SK-N-SH treated with all-trans-retinoic acid at 6 μM for 48 hours (cell line): ENCODE measurements around the gene DPP9.

ENCODE experiments used
- ATAC-seq: fragments of 200-7000 bp; cut with Tn5 transposase; 3 replicates; pipeline ENCODE4 v1.9.1; 2020; ENCODE audit warnings: mild to moderate bottlenecking, moderate library complexity
- ARNTL ChIP-seq: fragments of 450-650 bp; formaldehyde crosslinking; IDR thresholded peaks from 2 replicates; pipeline ENCODE4 v1.5.0; 2020; ENCODE audit warnings: low read depth, mild to moderate bottlenecking, moderate library complexity, borderline replicate concordance
- BACH2 ChIP-seq: fragments of 250-450 bp; sonication (Bioruptor Pico); IDR thresholded peaks from 2 replicates; pipeline ENCODE4 v1.9.0; 2021; ENCODE audit warnings: mild to moderate bottlenecking, borderline replicate concordance
- CSDC2 ChIP-seq: fragments of 250-450 bp; sonication (Bioruptor Pico); IDR thresholded peaks from 2 replicates; pipeline ENCODE4 v1.5.0; 2020; ENCODE audit warnings: mild to moderate bottlenecking, moderate library complexity
- CSRNP3 ChIP-seq: fragments of 250-450 bp; sonication (Bioruptor Pico); IDR thresholded peaks from 2 replicates; pipeline ENCODE4 v1.5.1; 2021; ENCODE audit warnings: mild to moderate bottlenecking, moderate library complexity
- ESRRG ChIP-seq: fragments of 250-450 bp; sonication (Bioruptor Pico); IDR thresholded peaks from 2 replicates; pipeline ENCODE4 v1.6.1; 2021; ENCODE audit warnings: mild to moderate bottlenecking
- GLIS3 ChIP-seq: fragments of 250-450 bp; sonication (Bioruptor Pico); IDR thresholded peaks from 2 replicates; pipeline ENCODE4 v1.5.0; 2020; ENCODE audit warnings: mild to moderate bottlenecking, moderate library complexity
- ISL1 ChIP-seq: fragments of 250-450 bp; sonication (Bioruptor Pico); IDR thresholded peaks from 2 replicates; pipeline ENCODE4 v2.1.2; 2022; ENCODE audit warnings: mild to moderate bottlenecking, moderate library complexity
- OSR1 ChIP-seq: fragments of 250-450 bp; sonication (Bioruptor Pico); IDR thresholded peaks from 2 replicates; pipeline ENCODE4 v1.8.0; 2022; ENCODE audit warnings: moderate library complexity, mild to moderate bottlenecking, inconsistent platforms
- PPARA ChIP-seq: fragments of 250-450 bp; sonication (Bioruptor Pico); IDR thresholded peaks from 2 replicates; pipeline ENCODE4 v1.5.0; 2020; ENCODE audit warnings: mild to moderate bottlenecking, borderline replicate concordance
- RARB ChIP-seq: fragments of 250-450 bp; sonication (Bioruptor Pico); IDR thresholded peaks from 2 replicates; pipeline ENCODE4 v1.8.0; 2021; ENCODE audit warnings: mild to moderate bottlenecking, moderate library complexity
- SNAI2 ChIP-seq: fragments of 250-450 bp; sonication (Bioruptor Pico); IDR thresholded peaks from 2 replicates; pipeline ENCODE4 v1.5.0; 2020; ENCODE audit warnings: mild to moderate bottlenecking, moderate library complexity
- TCF4 ChIP-seq: fragments of 250-450 bp; sonication (Bioruptor Pico); IDR thresholded peaks from 2 replicates; pipeline ENCODE4 v1.8.0; 2021; ENCODE audit warnings: mild to moderate bottlenecking, moderate library complexity, borderline replicate concordance
- TSHZ2 ChIP-seq: fragments of 250-450 bp; sonication (Bioruptor Pico); IDR thresholded peaks from 2 replicates; pipeline ENCODE4 v1.5.0; 2020; ENCODE audit warnings: mild to moderate bottlenecking, moderate library complexity
- ZC3H10 ChIP-seq: fragments of 250-450 bp; sonication (Bioruptor Pico); IDR thresholded peaks from 2 replicates; pipeline ENCODE4 v1.5.1; 2021; ENCODE audit warnings: mild to moderate bottlenecking, moderate library complexity
- ZFP3 ChIP-seq: fragments of 250-450 bp; sonication (Bioruptor Pico); IDR thresholded peaks from 2 replicates; pipeline ENCODE4 v1.5.0; 2020; ENCODE audit warnings: mild to moderate bottlenecking, moderate library complexity
- ZFP30 ChIP-seq: fragments of 450-650 bp; formaldehyde crosslinking; IDR thresholded peaks from 2 replicates; pipeline ENCODE4 v1.5.0; 2022; ENCODE audit warnings: mild to moderate bottlenecking, moderate library complexity
- ZNF565 ChIP-seq: fragments of 450-650 bp; formaldehyde crosslinking; conservative IDR thresholded peaks from 2 replicates; pipeline ENCODE4 v1.5.0; 2020; ENCODE audit warnings: low read depth, mild to moderate bottlenecking, moderate library complexity
- ZNF70 ChIP-seq: fragments of 450-650 bp; formaldehyde crosslinking; IDR thresholded peaks from 2 replicates; pipeline ENCODE4 v1.5.0; 2020; ENCODE audit warnings: mild to moderate bottlenecking, moderate library complexity
- ZNF8 ChIP-seq: fragments of 450-650 bp; formaldehyde crosslinking; IDR thresholded peaks from 2 replicates; pipeline ENCODE4 v1.5.0; 2020; ENCODE audit warnings: mild to moderate bottlenecking, moderate library complexity
- TF ChIP-seq, protein P1 (sequence below): fragments of 250-450 bp; sonication (Bioruptor Pico); IDR thresholded peaks from 2 replicates; pipeline ENCODE4 v1.5.1; 2020; ENCODE audit warnings: low read depth, mild to moderate bottlenecking, moderate library complexity

DPP9 gene

GRCh38 chr19:4699826-4700692, 23.6 kb downstream of the DPP9 start:
- no peak for ATAC-seq
- TF ChIP-seq CSRNP3 (CRISPR knock-in tag) = no peak
- TF ChIP-seq ZNF8 (CRISPR knock-in tag) = no peak
- TF ChIP-seq SNAI2 (CRISPR knock-in tag) = no peak
- no peak for TF ChIP-seq ZFP3
- TF ChIP-seq ZNF70 (CRISPR knock-in tag) = no peak
- TF ChIP-seq, protein P1, sequence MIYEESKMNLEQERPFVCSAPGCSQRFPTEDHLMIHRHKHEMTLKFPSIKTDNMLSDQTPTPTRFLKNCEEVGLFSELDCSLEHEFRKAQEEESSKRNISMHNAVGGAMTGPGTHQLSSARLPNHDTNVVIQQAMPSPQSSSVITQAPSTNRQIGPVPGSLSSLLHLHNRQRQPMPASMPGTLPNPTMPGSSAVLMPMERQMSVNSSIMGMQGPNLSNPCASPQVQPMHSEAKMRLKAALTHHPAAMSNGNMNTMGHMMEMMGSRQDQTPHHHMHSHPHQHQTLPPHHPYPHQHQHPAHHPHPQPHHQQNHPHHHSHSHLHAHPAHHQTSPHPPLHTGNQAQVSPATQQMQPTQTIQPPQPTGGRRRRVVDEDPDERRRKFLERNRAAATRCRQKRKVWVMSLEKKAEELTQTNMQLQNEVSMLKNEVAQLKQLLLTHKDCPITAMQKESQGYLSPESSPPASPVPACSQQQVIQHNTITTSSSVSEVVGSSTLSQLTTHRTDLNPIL (CRISPR knock-in tag) = no peak
- TF ChIP-seq TCF4 (CRISPR knock-in tag) = no peak
- TF ChIP-seq BACH2 (CRISPR knock-in tag) = no peak

DNA sequence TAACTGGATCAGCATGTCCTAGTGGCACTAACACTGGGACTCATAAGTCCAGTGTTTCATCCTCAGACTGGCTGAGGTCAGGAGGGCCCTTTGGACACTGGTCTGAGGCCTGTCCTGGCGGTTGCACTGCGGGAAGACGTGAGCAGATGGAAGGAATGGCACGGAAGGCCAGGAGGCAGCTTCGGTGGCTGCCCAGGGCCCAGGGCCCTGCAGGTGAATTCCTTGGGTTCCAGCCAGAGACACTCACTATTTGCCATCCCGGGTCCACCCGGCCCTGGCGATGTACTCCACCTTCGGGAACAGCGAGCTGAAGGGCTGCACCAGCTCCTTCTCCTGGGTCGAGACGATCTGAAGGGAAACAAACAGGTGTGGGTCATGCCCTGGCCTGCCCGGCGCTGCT, 26.3 kb downstream of the DPP9 start:
- no peak; the same call in 1 of the 3 replicates for ATAC-seq
- no peak for TF ChIP-seq RARB
- no peak for TF ChIP-seq ZFP30 (CRISPR knock-in tag)
- no peak for TF ChIP-seq ZNF565
- TF ChIP-seq PPARA = no peak

DNA sequence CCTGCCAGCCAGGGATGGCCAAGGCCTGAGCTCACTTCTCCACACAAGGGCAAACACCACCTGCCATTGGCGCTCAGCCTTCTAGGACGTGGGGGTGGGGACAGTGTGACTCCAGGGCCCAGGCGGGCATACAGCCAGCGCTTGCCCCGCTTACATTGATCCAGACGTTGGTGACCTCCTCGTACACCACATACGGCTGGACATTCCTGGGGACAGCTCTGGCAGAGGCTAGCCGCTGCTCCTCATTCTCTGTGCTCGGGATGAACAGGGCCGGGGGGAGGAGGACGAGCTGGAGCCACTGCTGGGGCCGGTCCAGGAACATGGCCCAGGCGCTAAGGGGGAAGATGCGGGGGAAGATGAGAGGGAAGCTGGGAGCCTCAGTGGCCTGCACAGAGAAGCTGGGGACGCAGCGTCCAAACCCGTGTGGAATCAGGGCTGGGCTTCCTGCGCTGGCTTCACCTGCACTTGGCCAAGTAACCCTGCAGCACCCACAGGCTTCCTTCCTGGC, 28.4 kb downstream of the DPP9 start:
- TF ChIP-seq ARNTL (CRISPR knock-in tag) = no peak
- no peak for TF ChIP-seq ZFP30 (CRISPR knock-in tag)
- TF ChIP-seq ZFP3 = no peak
- no peak for TF ChIP-seq SNAI2 (CRISPR knock-in tag)
- no peak for TF ChIP-seq TCF4 (CRISPR knock-in tag)
- TF ChIP-seq, protein P1 (CRISPR knock-in tag) = no peak
- no peak for TF ChIP-seq BACH2 (CRISPR knock-in tag)
- TF ChIP-seq CSRNP3 (CRISPR knock-in tag) = no peak
- no peak for TF ChIP-seq ZC3H10
- TF ChIP-seq ZNF70 (CRISPR knock-in tag) = no peak
- no peak for TF ChIP-seq RARB
- no peak for TF ChIP-seq CSDC2 (CRISPR knock-in tag)
- no peak for TF ChIP-seq ZNF8 (CRISPR knock-in tag)
- no peak for TF ChIP-seq OSR1 (CRISPR knock-in tag)
- TF ChIP-seq TSHZ2 (CRISPR knock-in tag) = no peak
- no peak for TF ChIP-seq GLIS3
- no peak for TF ChIP-seq ZNF565
- TF ChIP-seq ESRRG (CRISPR knock-in tag) = no peak
- TF ChIP-seq ISL1 (CRISPR knock-in tag) = no peak
- ATAC-seq = no peak
